SKM-1 (cell line): ENCODE results near the gene RBPJ.
"Not testable (repeated sequence)": the region's sequence is repeated elsewhere in the genome, so short reads cannot be mapped to it uniquely, and the experiment has no call there.

ENCODE experiments used
- DNase-seq: peaks from one replicate; lab custom pipeline; 2025; ENCODE audit not compliant: unreplicated experiment; lab: John Stamatoyannopoulos, UW

RBPJ gene

GRCh38 chr4:26300314-26301307, 20.2 kb upstream of the RBPJ start:
- DNase-seq: no peak

- peak; percentile 96 for DNase-seq
Measured at GRCh38 chr4:26302031-26302899, 18.5 kb upstream of the RBPJ start.

GRCh38 chr4:26303008-26303407, 17.8 kb upstream of the RBPJ start:
- DNase-seq: no peak

- DNase-seq: no peak
Measured at GRCh38 chr4:26307037-26307800, 13.6 kb upstream of the RBPJ start.

GRCh38 chr4:26308568-26308967, 12.2 kb upstream of the RBPJ start:
- no peak for DNase-seq

- DNase-seq: no peak
Measured at GRCh38 chr4:26310264-26310663, 10.6 kb upstream of the RBPJ start.

DNA sequence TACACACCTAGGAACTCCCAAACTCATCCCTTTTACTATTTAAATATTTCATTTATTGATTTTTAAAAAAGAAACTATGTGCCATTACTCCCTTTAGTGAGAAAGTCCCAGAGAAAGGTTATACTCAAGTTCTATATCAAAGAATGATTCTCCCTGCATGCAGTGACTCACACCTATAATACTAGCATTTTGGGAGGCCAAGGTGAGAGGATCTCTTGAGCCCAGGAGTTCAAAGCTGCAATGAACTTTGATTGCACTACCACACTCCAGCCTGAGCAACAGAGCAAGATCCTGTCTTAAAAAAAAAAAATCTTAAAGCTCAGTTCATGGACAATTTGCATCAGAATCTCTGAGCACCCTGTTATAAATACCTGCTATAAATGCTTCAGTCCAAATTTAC, 9.2 kb upstream of the RBPJ start:
- DNase-seq: no peak

DNA sequence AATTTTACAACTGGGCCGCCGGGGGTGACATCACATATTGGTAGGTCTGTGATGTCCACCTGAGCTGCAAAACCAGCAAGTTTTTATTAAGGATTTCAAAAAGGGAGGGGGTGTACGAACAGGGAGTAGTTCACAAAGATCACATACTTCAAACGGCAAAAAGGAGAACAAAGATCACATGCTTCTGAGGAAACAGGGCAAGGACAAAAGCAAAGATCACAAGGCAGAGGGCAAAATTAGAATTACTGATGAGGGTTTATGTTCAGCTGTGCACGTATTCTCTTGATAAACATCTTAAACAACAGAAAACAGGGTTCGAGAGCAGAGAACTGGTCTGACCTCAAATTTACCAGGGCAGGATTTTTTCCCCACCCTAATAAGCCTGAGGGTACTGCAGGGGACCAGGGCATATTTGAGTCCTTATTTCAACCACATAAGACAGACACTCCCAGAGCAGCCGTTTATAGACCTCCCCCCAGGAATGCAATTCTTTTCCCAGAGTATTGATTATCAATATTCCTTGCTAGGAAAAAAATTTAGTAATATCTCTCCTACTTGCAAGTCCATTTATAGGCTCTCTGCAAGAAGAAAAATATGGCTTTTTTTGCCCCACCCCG, 5.4 kb upstream of the RBPJ start:
- not testable (repeated sequence) for DNase-seq

GRCh38 chr4:26317766-26318165, 3.0 kb upstream of the RBPJ start:
- no peak for DNase-seq

DNA sequence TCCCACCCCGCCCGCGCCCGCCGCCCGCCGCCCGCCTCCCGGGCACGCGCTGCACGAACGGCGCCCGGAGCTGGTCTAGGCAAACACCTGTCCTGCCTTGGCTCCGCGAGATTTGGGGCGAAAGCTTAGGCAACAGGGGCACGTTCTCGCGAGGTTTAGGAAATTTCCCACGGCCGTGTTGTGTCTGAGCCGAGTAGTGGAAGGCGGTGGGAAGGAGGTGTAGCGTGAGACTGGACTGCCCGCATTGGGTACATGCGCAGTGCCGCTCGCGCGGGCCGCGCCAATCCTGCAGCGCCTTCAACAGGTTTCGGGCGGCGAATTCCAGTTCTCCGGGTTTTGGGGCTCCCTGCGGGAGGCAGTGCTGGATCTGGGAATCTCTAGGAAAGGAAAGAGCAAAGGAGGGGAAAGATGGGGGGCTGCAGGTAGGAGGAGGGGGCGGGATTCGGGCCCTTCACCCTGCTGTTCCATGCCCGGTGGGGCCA, 1.3 kb upstream of the RBPJ start:
- peak; percentile 90 for DNase-seq

DNA sequence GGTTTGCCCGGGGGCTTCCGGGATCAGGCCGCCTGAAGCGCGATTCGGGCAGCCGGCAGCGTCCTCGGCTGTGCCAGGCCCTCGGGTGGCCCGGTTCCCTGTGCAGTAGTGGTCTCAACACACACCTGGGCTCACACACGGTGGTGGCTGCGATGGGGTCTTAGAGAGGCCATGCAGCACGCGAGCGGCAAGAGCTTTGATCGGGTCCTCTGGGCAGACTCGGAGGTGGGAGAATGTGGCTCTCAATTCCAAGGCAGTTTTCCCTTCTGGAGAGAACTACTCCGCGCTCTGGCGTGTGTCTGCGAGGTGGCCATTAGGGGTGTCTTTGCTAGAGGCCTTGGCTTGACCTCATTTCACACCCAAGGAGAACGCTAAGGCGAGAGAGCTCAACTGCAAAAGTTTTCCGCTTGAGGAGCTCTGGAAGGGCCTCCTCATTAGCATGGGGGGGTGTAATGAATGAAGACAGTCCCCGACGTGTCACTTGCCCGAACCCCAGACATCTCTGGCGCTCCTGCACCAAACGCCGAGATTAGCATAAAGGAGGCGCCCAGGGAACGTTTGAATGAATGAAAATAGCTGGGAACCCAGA, 771 bp upstream of the RBPJ start:
- no peak for DNase-seq

- no peak for DNase-seq
Measured at GRCh38 chr4:26321373-26322221, 783 bp downstream of the RBPJ start.

- no peak for DNase-seq
Measured at GRCh38 chr4:26322346-26322745, 1.5 kb downstream of the RBPJ start.

DNA sequence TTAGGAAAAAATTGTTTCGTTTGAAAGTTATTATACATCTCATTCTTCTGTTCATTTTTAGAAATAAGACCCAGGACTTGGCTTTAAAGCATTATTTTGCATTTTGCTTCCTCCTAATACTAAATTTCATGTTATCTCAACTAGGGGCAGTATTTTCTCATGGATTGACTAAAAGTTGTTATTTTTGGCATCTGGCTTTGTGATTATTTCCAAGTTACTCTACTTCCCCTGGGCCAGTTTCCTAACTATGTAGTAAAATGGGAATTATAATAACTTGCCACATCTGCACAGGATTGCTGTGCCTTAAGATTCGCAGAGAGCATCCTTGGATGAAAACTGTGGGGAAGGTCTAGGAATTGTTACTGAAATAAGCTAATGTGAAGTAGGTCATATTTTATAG, 3.0 kb downstream of the RBPJ start:
- no peak for DNase-seq

DNA sequence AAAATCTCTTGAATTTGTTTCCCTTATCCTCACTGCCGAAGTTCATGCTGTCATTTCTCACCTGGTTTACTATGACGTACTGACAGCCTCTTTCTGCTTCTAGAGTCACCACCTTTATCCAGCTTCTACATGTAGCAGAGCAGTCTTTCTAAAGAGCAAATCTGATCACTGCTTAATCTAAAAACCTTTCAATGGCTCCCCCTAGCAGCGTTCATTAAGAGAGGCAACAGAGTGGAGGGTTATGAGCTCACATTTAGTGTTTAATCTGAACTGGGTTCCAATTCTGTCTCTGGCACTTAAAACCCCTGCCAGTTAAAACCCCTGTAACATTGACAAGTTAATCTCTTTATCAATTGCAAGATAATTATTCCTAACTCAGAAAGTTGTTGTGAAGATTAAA, 4.4 kb downstream of the RBPJ start:
- DNase-seq: no peak

DNA sequence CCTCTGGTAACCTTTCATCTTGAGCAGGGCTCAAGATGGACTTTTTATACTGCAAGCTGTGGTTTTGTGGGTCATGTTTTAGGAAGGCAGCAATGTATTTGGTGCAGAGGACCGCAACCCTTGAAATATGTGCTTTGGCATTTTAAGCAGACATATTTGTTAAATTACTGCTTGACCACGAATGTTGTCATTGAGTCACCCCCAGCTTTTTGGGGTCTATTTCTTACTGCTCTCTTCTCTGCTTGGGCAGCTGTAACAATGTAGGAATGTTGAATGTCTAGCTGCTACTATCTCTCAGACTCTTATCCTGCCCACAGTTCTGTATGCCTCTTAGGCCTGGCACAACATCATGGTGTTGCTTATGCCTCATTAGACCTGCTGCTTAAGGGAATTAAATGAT, 6.0 kb downstream of the RBPJ start:
- no peak for DNase-seq

GRCh38 chr4:26330186-26330787, 9.5 kb downstream of the RBPJ start:
- peak; percentile 42 for DNase-seq

DNA sequence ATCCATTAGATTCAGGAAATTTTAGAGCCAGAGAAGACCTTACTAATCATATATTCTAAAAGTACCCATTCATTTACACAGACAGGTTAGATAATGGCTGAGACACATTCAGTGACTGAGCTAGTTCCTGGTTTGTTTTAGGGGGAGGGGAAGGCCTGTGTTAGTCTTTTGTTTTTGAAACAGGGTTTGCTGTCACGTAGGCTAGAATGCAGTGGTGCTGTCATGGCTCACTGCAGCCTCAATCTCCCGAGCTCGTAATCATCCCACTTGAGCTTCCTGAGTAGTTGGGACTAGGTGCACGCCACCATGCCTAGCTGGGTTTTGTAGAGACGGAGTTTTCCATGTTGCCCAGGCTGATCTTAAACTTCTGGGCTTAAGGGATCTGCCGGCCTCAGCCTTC, 10.1 kb downstream of the RBPJ start:
- DNase-seq: no peak
